Hepatocyte (in vitro differentiated cells): ENCODE results near the gene SLC22A23. TPM values are rescaled to one million over a fixed set of nuclear protein-coding genes. Genes with fewer than 3 reads are reported as not detected.

Experiments
- DNase-seq: peaks from one replicate; pipeline ENCODE4 v3.0.0-alpha.2; 2016; ENCODE audit warnings: low spot score
- H2AFZ ChIP-seq: fragments of 200-600 bp; sonication (generic); 2 replicates; pipeline ENCODE4 v1.6.0; 2016; ENCODE audit warnings: antibody characterized with exemption, mild to moderate bottlenecking
- H3K27ac ChIP-seq: fragments of 200-600 bp; sonication (generic); 2 replicates; pipeline ENCODE4 v1.5.1; 2016; ENCODE audit warnings: mild to moderate bottlenecking
- H3K27me3 ChIP-seq: fragments of 200-600 bp; sonication (generic); 2 replicates; pipeline ENCODE4 v1.6.1; 2016
- H3K36me3 ChIP-seq: fragments of 200-600 bp; sonication (generic); replicated peaks from 2 replicates; pipeline ENCODE4 v1.5.1; 2016; ENCODE audit warnings: low read depth; ENCODE audit not compliant: insufficient read depth
- H3K4me1 ChIP-seq: fragments of 200-600 bp; sonication (generic); 2 replicates; pipeline ENCODE4 v1.5.1; 2016; ENCODE audit warnings: mild to moderate bottlenecking, moderate library complexity; ENCODE audit not compliant: insufficient read depth
- H3K4me2 ChIP-seq: fragments of 200-600 bp; sonication (generic); 2 replicates; pipeline ENCODE4 v1.6.0; 2016
- H3K4me3 ChIP-seq: fragments of 200-600 bp; sonication (generic); 2 replicates; pipeline ENCODE4 v1.5.1; 2016; ENCODE audit warnings: mild to moderate bottlenecking
- H3K79me2 ChIP-seq: fragments of 200-600 bp; sonication (generic); 2 replicates; pipeline ENCODE4 v1.6.0; 2017; ENCODE audit warnings: mild to moderate bottlenecking
- H3K9me2 ChIP-seq: fragments of 200-600 bp; sonication (generic); replicated peaks from 2 replicates; pipeline ENCODE4 v1.6.0; 2017; ENCODE audit warnings: mild to moderate bottlenecking; ENCODE audit not compliant: insufficient read depth
- H3K9me3 ChIP-seq: fragments of 200-600 bp; sonication (generic); 2 replicates; pipeline ENCODE4 v1.5.1; 2016; ENCODE audit warnings: low read depth, mild to moderate bottlenecking
- H4K20me1 ChIP-seq: fragments of 200-600 bp; sonication (generic); 2 replicates; pipeline ENCODE4 v1.6.0; 2016; ENCODE audit warnings: mild to moderate bottlenecking; ENCODE audit not compliant: insufficient read depth, poor library complexity, severe bottlenecking
- CTCF ChIP-seq: fragments of 200-600 bp; sonication (generic); IDR thresholded peaks from 2 replicates; pipeline ENCODE4 v1.5.1; 2016; ENCODE audit warnings: antibody characterized with exemption, mild to moderate bottlenecking; ENCODE audit not compliant: poor library complexity
- EZH2 ChIP-seq: fragments of 200-600 bp; sonication (generic); IDR thresholded peaks from 2 replicates; pipeline ENCODE4 v1.6.1; 2016; ENCODE audit warnings: antibody characterized with exemption, mild to moderate bottlenecking, borderline replicate concordance
- EZH2phosphoT487 ChIP-seq: fragments of 200-600 bp; sonication (generic); IDR thresholded peaks from one replicate; pipeline ENCODE4 v1.6.1; 2018; ENCODE audit warnings: antibody characterized with exemption, mild to moderate bottlenecking, low read depth, moderate library complexity; ENCODE audit not compliant: unreplicated experiment, severe bottlenecking
- WGBS: methylation state at CpG from one replicate; pipeline ENCODE4 v1.1.6; 2016; ENCODE audit warnings: low lambda C conversion rate; ENCODE audit errors: missing lambda C conversion rate; 5-methylcytosine and 5-hydroxymethylcytosine counted together
- polyA plus RNA-seq: library from polyadenylated mRNA; unstranded; fragments of >200 nt; fragmentation: Nextera tagmentation; extraction: Ambion mirVana; gene quantifications from 2 replicates; pipeline ENCODE4 v1.2.1, GENCODE V29; 2016
- total RNA-seq: library from RNA; depleted of rRNA; stranded (reverse); fragments of >200 nt; gene quantifications from 2 replicates; pipeline ENCODE4 v1.2.3, GENCODE V29; 2014

Gene SLC22A23
- total and polyA plus RNA-seq, 2 experiments from 2014 or later: 14.3 to 14.8 TPM

- H3K27ac ChIP-seq: no peak overlapping the region
- H3K36me3 ChIP-seq: no peaks in the 10 kb centered on the region
- H3K9me3 ChIP-seq: no peaks in the 10 kb centered on the region
- no peak overlapping the region for H3K4me3 ChIP-seq
- no peak overlapping the region for H2AFZ ChIP-seq
- WGBS: 96% methylated on average over 13 of the region's 13 CpGs
- H3K9me2 ChIP-seq: no peaks in the 10 kb centered on the region
- peaks cover 3% of the 10 kb centered on the region for H4K20me1 ChIP-seq
- H3K27me3 ChIP-seq: no peaks in the 10 kb centered on the region
- TF ChIP-seq EZH2: no peak
- no peak for TF ChIP-seq EZH2phosphoT487
- no peak for TF ChIP-seq CTCF
- no peak for DNase-seq
- no peak overlapping the region for H3K4me2 ChIP-seq
- peaks cover 5% of the 10 kb centered on the region for H3K79me2 ChIP-seq
- H3K4me1 ChIP-seq: no peaks in the 10 kb centered on the region
These were observed 185.1 kb downstream of the SLC22A23 start for GRCh38 chr6:3271756-3272155.

- no peaks in the 10 kb centered on the region for H3K36me3 ChIP-seq
- WGBS: 85% methylated on average over 14 of the region's 15 CpGs
- H3K27ac ChIP-seq: no peak overlapping the region
These were observed 186.6 kb downstream of the SLC22A23 start for GRCh38 chr6:3270258-3270657.

GRCh38 chr6:3269281-3269975 lies 187.4 kb downstream of the SLC22A23 start:
- 90% methylated on average over 27 of the region's 27 CpGs for WGBS
- H2AFZ ChIP-seq: no peak overlapping the region
- no peaks in the 10 kb centered on the region for H3K36me3 ChIP-seq
- TF ChIP-seq EZH2phosphoT487 (no peak), CTCF (no peak), EZH2 (no peak)
- H3K4me1 ChIP-seq: no peaks in the 10 kb centered on the region
- no peaks in the 10 kb centered on the region for H3K9me2 ChIP-seq
- no peaks in the 10 kb centered on the region for H3K9me3 ChIP-seq
- no peak overlapping the region for H3K4me3 ChIP-seq
- H3K27ac ChIP-seq: no peak overlapping the region
- H4K20me1 ChIP-seq: peaks cover 3% of the 10 kb centered on the region
- H3K79me2 ChIP-seq: peaks cover 5% of the 10 kb centered on the region
- H3K27me3 ChIP-seq: no peaks in the 10 kb centered on the region
- H3K4me2 ChIP-seq: no peak overlapping the region
- no peak for DNase-seq

More at GRCh38 chr6:3270258-3270657, 186.6 kb downstream of the SLC22A23 start:
- no peak for TF ChIP-seq CTCF
- TF ChIP-seq EZH2: no peak
- no peak for TF ChIP-seq EZH2phosphoT487
- no peak overlapping the region for H3K4me3 ChIP-seq
- no peaks in the 10 kb centered on the region for H3K27me3 ChIP-seq
- H3K9me2 ChIP-seq: no peaks in the 10 kb centered on the region
- H3K9me3 ChIP-seq: no peaks in the 10 kb centered on the region
- H3K79me2 ChIP-seq: peaks cover 5% of the 10 kb centered on the region
- H3K4me1 ChIP-seq: no peaks in the 10 kb centered on the region
- H4K20me1 ChIP-seq: peaks cover 3% of the 10 kb centered on the region
- no peak overlapping the region for H2AFZ ChIP-seq
- H3K4me2 ChIP-seq: no peak overlapping the region
- DNase-seq: peak; percentile 44
